Neural cell (in vitro differentiated cells): ENCODE data around the gene CASTOR1. TPM values are rescaled to one million over a fixed set of nuclear protein-coding genes. Genes with fewer than 3 reads are reported as not detected.

Experiments used
- H2AFZ ChIP-seq: fragments of 200-600, 300-800 bp; sonication (generic), shearing (Covaris generic); 2 replicates; pipeline ENCODE4 v1.6.0; 2014; ENCODE audit warnings: low read depth, mild to moderate bottlenecking, antibody characterized with exemption, low read length, moderate library complexity
- H3F3A ChIP-seq: fragments of 200-600 bp; shearing (Covaris generic); 2 replicates; pipeline ENCODE4 v1.6.1; 2016; ENCODE audit warnings: mild to moderate bottlenecking, moderate library complexity, mixed read lengths, antibody characterized with exemption, low read length; ENCODE audit not compliant: insufficient read depth, poor library complexity, severe bottlenecking
- H3K27ac ChIP-seq: fragments of 200-600, 300-800 bp; sonication (generic), shearing (Covaris generic); 2 replicates; pipeline ENCODE4 v1.5.1; 2014; ENCODE audit warnings: mild to moderate bottlenecking, low read length, moderate library complexity
- H3K27me3 ChIP-seq: fragments of 300-800, 200-600 bp; sonication (generic), shearing (Covaris generic); 2 replicates; pipeline ENCODE4 v1.6.0; 2014; ENCODE audit warnings: mild to moderate bottlenecking, low read depth, low read length, moderate library complexity; ENCODE audit not compliant: insufficient read depth
- H3K36me3 ChIP-seq: fragments of 300-800, 200-600 bp; sonication (generic), shearing (Covaris generic); 2 replicates; pipeline ENCODE4 v1.5.1; 2014; ENCODE audit warnings: mild to moderate bottlenecking, antibody characterized with exemption, low read length, moderate library complexity; ENCODE audit not compliant: insufficient read depth
- H3K4me2 ChIP-seq: fragments of 300-800, 200-600 bp; sonication (generic), shearing (Covaris generic); 2 replicates; pipeline ENCODE4 v1.6.0; 2014; ENCODE audit warnings: mild to moderate bottlenecking, low read length
- H3K4me3 ChIP-seq: fragments of 300-800, 200-600 bp; sonication (generic), shearing (Covaris generic); 2 replicates; pipeline ENCODE4 v1.5.1; 2014; ENCODE audit warnings: mild to moderate bottlenecking, low read length, moderate library complexity
- H3K79me2 ChIP-seq: fragments of 200-600 bp; shearing (Covaris generic); replicated peaks from 2 replicates; pipeline ENCODE4 v1.6.0; 2014; ENCODE audit warnings: mild to moderate bottlenecking, low read length, moderate library complexity; ENCODE audit not compliant: insufficient read depth
- H3K9ac ChIP-seq: fragments of 300-800, 200-600 bp; sonication (generic), shearing (Covaris generic); 2 replicates; pipeline ENCODE4 v1.6.1; 2016; ENCODE audit warnings: mild to moderate bottlenecking, low read length, mixed read lengths
- H3K9me2 ChIP-seq: fragments of 200-600 bp; shearing (Covaris generic); 2 replicates; pipeline ENCODE4 v1.6.1; 2016; ENCODE audit warnings: mild to moderate bottlenecking, low read length, mixed read lengths; ENCODE audit not compliant: insufficient read depth
- H3K9me3 ChIP-seq: fragments of 200-600, 300-800 bp; sonication (generic), shearing (Covaris generic); 2 replicates; pipeline ENCODE4 v1.6.1; 2016; ENCODE audit warnings: mild to moderate bottlenecking, mixed run types, low read length, moderate library complexity, mixed read lengths
- H4K20me1 ChIP-seq: fragments of 200-600 bp; shearing (Covaris generic); 2 replicates; pipeline ENCODE4 v1.6.1; 2016; ENCODE audit warnings: mild to moderate bottlenecking, mixed run types; ENCODE audit not compliant: insufficient read depth
- EP300 ChIP-seq: fragments of 450-650 bp; conservative IDR thresholded peaks from 2 replicates; pipeline ENCODE4 v1.6.1; 2014; ENCODE audit warnings: antibody characterized with exemption, mild to moderate bottlenecking, moderate library complexity; ENCODE audit not compliant: poor library complexity, severe bottlenecking
- MXI1 ChIP-seq: fragments of 450-650 bp; conservative IDR thresholded peaks from 2 replicates; pipeline ENCODE4 v1.6.1; 2014; ENCODE audit warnings: antibody characterized with exemption, mild to moderate bottlenecking; ENCODE audit not compliant: poor library complexity, severe bottlenecking
- REST ChIP-seq: IDR thresholded peaks from 2 replicates; pipeline ENCODE4 v1.6.1; 2012; ENCODE audit warnings: borderline replicate concordance
- polyA plus RNA-seq: library from polyadenylated mRNA; depleted of rRNA; stranded (reverse); fragments of >200 nt; gene quantifications from 2 replicates; pipeline ENCODE4 v1.2.3, GENCODE V29; 2014
- TF ChIP-seq, protein P1 (sequence below): fragments of 450-650 bp; IDR thresholded peaks from 2 replicates; pipeline ENCODE4 v1.5.1; 2014; ENCODE audit warnings: antibody characterized with exemption, mild to moderate bottlenecking, moderate library complexity; ENCODE audit not compliant: poor library complexity, severe bottlenecking

The CASTOR1 gene
- polyA plus RNA-seq, 1 donor from 2014 or later, result 2.2 TPM

DNA sequence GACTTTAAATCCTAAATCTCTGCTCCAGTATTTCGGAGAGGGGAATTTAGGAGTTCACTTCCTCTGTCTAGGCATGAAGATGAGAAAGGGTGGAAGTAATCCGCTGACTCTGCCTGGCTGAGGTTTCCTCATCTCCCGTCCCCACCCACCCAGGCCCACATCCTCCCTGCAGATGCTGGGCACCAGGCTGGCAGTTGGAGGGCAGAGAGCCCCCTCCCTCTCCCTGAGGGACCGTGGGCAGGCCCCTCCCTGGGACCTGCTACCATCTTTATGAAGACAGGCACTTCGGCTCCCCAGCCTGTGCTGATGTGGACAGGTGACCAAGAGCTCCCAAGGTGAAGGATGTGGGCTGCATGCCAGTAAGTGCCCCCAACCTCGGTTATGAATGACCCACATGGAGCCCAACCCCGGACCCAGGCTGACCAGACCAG, 6.7 kb downstream of the CASTOR1 start:
- H3K27me3 ChIP-seq, result no peaks in the 10 kb centered on the region
- no peak overlapping the region for H3K4me3 ChIP-seq
- no peaks in the 10 kb centered on the region for H4K20me1 ChIP-seq
- no peaks in the 10 kb centered on the region for H3K79me2 ChIP-seq
- no peaks in the 10 kb centered on the region for H3K36me3 ChIP-seq
- no peak for TF ChIP-seq REST
- no peak for TF ChIP-seq MXI1
- H3K4me2 ChIP-seq, result no peak overlapping the region
- H3K9ac ChIP-seq, result no peak overlapping the region
- no peak overlapping the region for H2AFZ ChIP-seq
- H3K9me3 ChIP-seq, result no peaks in the 10 kb centered on the region
- no peak overlapping the region for H3K27ac ChIP-seq
- no peaks in the 10 kb centered on the region for H3K9me2 ChIP-seq
- no peaks in the 10 kb centered on the region for H3F3A ChIP-seq

- Histone ChIP-seq H3K4me2 (no peak overlapping the region), H3K27me3 (no peaks in the 10 kb centered on the region), H2AFZ (no peak overlapping the region), H3K4me3 (no peak overlapping the region), H3K9me2 (no peaks in the 10 kb centered on the region), H3K9ac (no peak overlapping the region), H3K36me3 (no peaks in the 10 kb centered on the region), H3K9me3 (no peaks in the 10 kb centered on the region), H3K27ac (no peak overlapping the region), H3K79me2 (no peaks in the 10 kb centered on the region), H3F3A (no peaks in the 10 kb centered on the region), H4K20me1 (no peaks in the 10 kb centered on the region)
- no peak for TF ChIP-seq EP300
Observed at GRCh38 chr22:30280505-30280904, 8.8 kb downstream of the CASTOR1 start.

GRCh38 chr22:30279932-30280331, 9.4 kb downstream of the CASTOR1 start:
- Histone ChIP-seq H3F3A (no peaks in the 10 kb centered on the region), H3K79me2 (no peaks in the 10 kb centered on the region), H4K20me1 (no peaks in the 10 kb centered on the region), H3K36me3 (no peaks in the 10 kb centered on the region), H3K9me3 (no peaks in the 10 kb centered on the region), H3K4me3 (no peak overlapping the region), H3K27me3 (no peaks in the 10 kb centered on the region), H3K9ac (no peak overlapping the region), H3K4me2 (no peak overlapping the region), H2AFZ (no peak overlapping the region), H3K9me2 (no peaks in the 10 kb centered on the region), H3K27ac (no peak overlapping the region)
- TF ChIP-seq EP300 (no peak), MXI1 (no peak)
- TF ChIP-seq, protein P1, sequence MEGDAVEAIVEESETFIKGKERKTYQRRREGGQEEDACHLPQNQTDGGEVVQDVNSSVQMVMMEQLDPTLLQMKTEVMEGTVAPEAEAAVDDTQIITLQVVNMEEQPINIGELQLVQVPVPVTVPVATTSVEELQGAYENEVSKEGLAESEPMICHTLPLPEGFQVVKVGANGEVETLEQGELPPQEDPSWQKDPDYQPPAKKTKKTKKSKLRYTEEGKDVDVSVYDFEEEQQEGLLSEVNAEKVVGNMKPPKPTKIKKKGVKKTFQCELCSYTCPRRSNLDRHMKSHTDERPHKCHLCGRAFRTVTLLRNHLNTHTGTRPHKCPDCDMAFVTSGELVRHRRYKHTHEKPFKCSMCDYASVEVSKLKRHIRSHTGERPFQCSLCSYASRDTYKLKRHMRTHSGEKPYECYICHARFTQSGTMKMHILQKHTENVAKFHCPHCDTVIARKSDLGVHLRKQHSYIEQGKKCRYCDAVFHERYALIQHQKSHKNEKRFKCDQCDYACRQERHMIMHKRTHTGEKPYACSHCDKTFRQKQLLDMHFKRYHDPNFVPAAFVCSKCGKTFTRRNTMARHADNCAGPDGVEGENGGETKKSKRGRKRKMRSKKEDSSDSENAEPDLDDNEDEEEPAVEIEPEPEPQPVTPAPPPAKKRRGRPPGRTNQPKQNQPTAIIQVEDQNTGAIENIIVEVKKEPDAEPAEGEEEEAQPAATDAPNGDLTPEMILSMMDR, result no peak
